PFSK-1 (cell line): ENCODE measurements around the gene ARNT2.

Experiments used
- FOXP2 ChIP-seq: optimal IDR thresholded peaks from 2 replicates; pipeline ENCODE3; 2011; ENCODE audit warnings: borderline replicate concordance, control low read depth, inconsistent platforms; ENCODE audit not compliant: insufficient read depth; ENCODE audit errors: extremely low read length, extremely low read depth
- POLR2AphosphoS5 ChIP-seq: IDR thresholded peaks from 2 replicates; pipeline ENCODE4 v1.6.1; 2012; ENCODE audit warnings: low read depth, mild to moderate bottlenecking, control low read depth, low read length, moderate library complexity
- REST ChIP-seq, 2 experiments: IDR thresholded peaks; 2 replicates each; pipeline versions ENCODE4 v1.6.1 to v1.8.0; 2011 to 2012; ENCODE audit warnings: low read depth in 2 of 2, low read length in 2 of 2, control low read depth in 1 of 2, inconsistent platforms in 1 of 2, mild to moderate bottlenecking in 1 of 2, moderate library complexity in 1 of 2; ENCODE audit not compliant: insufficient read depth in 1 of 2
- SIN3A ChIP-seq: IDR thresholded peaks from 2 replicates; pipeline ENCODE4 v1.6.1; 2012; ENCODE audit warnings: mild to moderate bottlenecking, low read length, moderate library complexity, borderline replicate concordance; ENCODE audit not compliant: insufficient read depth
- TAF1 ChIP-seq: IDR thresholded peaks from 2 replicates; pipeline ENCODE4 v1.6.1; 2012; ENCODE audit warnings: low read length, control low read depth, borderline replicate concordance; ENCODE audit not compliant: insufficient read depth

The ARNT2 gene

GRCh38 chr15:80640531-80641121 is 236.4 kb downstream of the ARNT2 start:
- TF ChIP-seq SIN3A (no peak), REST (IDR thresholded peaks at IDR 0.05; ENCODE audit: insufficient read depth in 1 of 2, low read depth in 2 of 2, low read length in 2 of 2) (no peak), FOXP2 (no peak), TAF1 (no peak), POLR2AphosphoS5 (no peak)

- TF ChIP-seq FOXP2 (no peak), SIN3A (no peak), POLR2AphosphoS5 (no peak), TAF1 (no peak)
Measured at GRCh38 chr15:80641384-80641783, 237.2 kb downstream of the ARNT2 start.

- TF ChIP-seq TAF1 = no peak
- TF ChIP-seq SIN3A = no peak
- TF ChIP-seq POLR2AphosphoS5 = no peak
Measured at GRCh38 chr15:80643431-80643951, 239.3 kb downstream of the ARNT2 start.

GRCh38 chr15:80645494-80646065 is 241.4 kb downstream of the ARNT2 start:
- TF ChIP-seq REST (IDR thresholded peaks at IDR 0.05; ENCODE audit: insufficient read depth in 1 of 2, low read depth in 2 of 2, low read length in 2 of 2) = no peak
- TF ChIP-seq FOXP2 = no peak
- no peak for TF ChIP-seq TAF1
- no peak for TF ChIP-seq SIN3A
- no peak for TF ChIP-seq POLR2AphosphoS5
